Stimulated activated CD4-positive, alpha-beta T cell treated with anti-CD3 and anti-CD28 coated beads, Interleukin-15, amount 100 ng/mL, for 48 hours (primary cell): ENCODE data around the gene RPSA.
A peak's percentile ranks its signal among the peaks of the same experiment; 100 is the strongest.
"Not testable (repeated sequence)": the region's sequence is repeated elsewhere in the genome, so short reads cannot be mapped to it uniquely, and the experiment has no call there.

ENCODE experiments used
- DNase-seq, 2 donors: peaks; one replicate each; pipeline ENCODE4 v3.0.0-alpha.2; 2020; ENCODE audit warnings: low read depth in 2 of 2

Gene RPSA

GRCh38 chr3:39419742-39420315 lies 13.3 kb downstream of the RPSA start:
- DNase-seq: no peak

GRCh38 chr3:39420543-39420942 lies 14.0 kb downstream of the RPSA start:
- DNase-seq: no peak

GRCh38 chr3:39423436-39423970 lies 17.0 kb downstream of the RPSA start:
- DNase-seq: no peak

DNA sequence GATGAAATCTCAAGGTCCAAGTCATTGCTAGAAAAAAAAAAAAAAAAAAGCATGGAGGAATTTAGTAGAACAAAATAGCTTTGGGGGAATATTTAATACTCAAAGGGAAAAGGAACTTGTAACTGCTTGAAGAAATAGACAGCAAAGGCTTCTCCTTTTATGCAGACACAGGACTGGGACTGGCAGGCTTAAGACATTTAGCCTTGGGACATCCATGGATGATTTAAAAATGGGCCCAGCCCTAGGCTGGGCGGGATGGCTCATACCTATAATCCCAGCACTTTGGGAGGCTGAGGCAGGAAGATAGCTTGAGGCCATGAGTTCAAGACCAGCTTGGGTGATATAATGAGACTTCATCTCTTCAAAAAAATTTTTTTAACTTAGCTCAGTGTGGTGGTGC lies 19.8 kb downstream of the RPSA start:
- DNase-seq: no peak

- no peak for DNase-seq
Observed at GRCh38 chr3:39427506-39427905, 21.0 kb downstream of the RPSA start.

DNA sequence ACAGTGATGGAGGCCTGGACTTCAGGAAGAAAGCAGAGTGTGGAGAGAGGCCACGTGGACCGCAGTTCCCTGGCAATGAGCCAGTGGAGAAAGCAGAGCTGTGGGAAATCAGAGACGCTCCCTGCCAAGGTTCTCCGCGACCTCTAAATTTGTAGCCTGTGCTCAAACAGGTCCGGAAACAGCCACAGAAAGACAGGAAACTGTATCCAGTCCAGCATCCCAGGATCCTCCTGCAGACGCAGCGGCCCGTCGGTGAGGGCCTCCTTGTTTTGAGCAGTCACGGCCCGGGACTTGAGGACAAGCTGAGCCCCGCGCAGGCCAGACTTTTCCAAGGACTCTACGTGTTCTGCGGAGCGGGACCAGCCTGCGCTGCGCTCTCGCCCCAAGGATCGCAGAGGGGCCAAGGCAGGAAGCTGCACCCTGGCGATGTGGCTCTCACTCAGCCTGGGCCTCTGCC lies 22.3 kb downstream of the RPSA start:
- DNase-seq: no peak

- no peak for DNase-seq
Observed at GRCh38 chr3:39429466-39429865, 22.9 kb downstream of the RPSA start.

DNA sequence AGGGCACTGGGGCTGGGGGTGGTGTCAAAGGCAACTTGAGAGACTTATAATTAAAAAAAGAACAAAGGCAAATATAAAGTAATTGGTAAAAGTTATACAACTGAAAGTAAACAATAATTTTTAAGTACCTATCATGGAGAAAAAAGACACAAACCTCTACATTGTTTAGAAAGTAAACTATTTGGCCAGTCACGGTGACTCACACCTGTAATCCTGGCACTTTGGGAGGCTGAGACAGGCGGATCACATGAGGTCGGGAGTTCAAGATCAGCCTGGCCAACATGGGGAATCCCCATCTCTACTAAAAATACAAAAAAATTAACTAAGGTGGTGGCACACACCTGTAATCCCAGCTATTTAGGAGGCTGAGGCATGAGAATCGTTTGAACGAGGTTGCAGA lies 25.8 kb downstream of the RPSA start:
- DNase-seq: no peak

- no peak for DNase-seq
Observed at GRCh38 chr3:39433642-39434041, 27.1 kb downstream of the RPSA start.

- no peak for DNase-seq
Observed at GRCh38 chr3:39434574-39434973, 28.1 kb downstream of the RPSA start.

GRCh38 chr3:39435006-39435748 lies 28.7 kb downstream of the RPSA start:
- no peak for DNase-seq

DNA sequence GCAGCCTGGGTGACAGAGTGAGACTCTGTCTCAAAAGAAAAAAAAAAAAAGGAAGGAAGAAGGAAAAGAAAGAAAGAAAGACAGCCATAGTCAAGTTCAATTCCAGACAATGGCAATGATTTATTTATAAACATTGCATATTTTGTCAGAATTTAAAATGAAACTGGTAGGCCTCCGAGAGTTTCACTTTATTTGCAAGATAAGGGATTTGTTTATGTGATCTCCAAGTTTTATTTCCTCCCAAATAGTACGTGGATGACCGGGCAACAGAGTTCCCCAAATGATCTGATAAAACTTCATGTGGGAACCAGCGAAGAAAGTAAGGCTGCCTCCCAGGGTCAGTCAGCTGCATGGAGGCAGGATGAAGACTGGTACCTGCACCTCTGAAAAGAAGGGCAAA lies 32.4 kb downstream of the RPSA start:
- no peak for DNase-seq

- no peak for DNase-seq
Observed at GRCh38 chr3:39440316-39440715, 33.8 kb downstream of the RPSA start.

DNA sequence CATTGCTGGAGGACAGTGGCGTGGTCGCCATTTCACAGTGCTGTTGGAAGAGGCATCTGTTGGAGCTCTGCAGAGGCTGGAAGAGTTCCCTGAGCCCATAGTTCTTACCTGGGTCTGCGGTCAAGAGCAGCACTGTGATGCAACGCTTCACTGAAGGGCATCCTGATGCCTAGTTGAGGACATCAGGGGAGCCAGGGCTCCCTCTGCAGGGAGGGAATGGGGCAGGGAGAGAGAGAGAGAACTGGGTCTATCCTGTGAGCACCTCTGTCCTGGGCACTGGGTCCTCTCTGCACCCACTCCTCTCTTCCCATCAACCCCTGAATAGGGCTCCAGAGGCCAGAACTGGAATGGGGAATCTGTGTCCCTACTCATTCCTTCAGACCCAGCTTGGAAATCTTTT lies 37.0 kb downstream of the RPSA start:
- no peak for DNase-seq

DNA sequence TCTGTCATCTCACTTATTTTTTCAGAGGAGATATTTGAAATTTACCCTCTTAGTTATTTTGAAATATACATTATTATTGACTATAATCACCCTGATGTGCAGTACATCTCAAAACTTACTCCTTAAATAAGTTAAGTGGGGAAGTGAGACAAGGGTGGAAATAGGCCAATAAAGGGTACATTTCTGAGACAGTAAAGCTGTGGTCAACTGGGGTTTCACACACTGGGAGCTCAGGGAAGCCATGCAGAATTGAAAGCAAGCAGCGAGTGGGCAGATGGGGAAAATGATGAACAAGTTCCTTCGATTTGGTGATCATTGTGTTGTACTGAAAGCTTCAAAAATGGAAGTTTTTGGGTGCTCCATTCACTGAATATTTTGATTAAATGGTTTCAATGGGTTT lies 39.4 kb downstream of the RPSA start:
- no peak for DNase-seq

DNA sequence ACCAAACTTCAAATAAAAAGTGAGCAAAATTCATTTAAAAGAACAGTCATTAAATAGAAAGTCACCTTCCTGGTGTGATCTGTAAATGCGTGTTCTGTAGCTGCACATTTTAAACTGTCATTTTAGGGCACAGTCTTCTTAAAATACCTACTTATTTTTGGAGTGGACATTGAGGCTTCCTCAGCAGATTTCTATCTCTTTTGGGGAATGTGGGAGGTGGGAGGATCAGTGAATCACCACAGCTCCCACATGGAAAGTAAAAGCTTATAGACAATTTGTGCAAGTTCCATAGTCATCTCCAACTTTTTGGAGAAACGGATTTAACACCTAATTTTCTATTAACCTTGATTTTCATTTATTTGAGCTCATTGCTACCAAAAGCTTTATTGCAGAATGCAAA lies 39.9 kb downstream of the RPSA start:
- DNase-seq: no peak

DNA sequence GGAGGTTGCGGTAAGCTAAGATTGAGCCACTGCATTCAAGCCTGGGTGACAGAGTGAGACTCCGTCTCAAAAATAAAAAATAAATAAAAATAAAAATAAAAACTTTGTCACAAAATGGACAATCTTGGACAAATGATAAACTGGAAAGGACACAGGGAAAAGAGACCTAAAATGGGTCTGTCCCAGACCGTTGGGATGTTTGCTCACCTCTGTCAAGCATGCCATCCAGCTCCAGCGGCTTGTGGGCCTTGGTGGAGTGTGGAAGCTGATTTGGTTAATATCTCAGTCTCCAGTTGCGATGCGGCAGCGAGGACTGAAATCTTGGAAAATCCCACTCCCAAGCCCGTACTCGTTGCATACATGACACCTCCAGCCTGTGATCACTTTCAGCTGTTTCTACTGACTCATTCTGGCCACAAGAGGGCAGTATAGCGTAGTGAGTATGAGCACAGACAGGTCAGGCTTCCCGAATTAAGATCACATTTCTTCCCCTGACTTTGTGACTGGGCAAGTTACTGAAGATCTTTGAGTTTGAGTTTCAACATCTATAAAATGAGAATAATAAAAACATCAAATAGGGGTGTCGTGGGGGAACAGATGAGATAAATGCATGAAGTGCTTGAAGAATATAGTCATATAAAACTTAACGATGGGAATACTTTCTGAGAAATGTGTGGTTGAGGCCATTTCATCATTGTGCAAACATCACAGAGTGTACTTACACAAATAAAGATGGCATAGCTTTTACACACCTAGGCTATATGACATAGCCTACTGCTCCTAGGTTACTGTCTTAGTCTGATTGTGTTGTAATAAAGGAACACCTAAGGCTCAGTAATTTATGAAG lies 41.3 kb downstream of the RPSA start:
- DNase-seq: peak; percentile 33 to 45

DNA sequence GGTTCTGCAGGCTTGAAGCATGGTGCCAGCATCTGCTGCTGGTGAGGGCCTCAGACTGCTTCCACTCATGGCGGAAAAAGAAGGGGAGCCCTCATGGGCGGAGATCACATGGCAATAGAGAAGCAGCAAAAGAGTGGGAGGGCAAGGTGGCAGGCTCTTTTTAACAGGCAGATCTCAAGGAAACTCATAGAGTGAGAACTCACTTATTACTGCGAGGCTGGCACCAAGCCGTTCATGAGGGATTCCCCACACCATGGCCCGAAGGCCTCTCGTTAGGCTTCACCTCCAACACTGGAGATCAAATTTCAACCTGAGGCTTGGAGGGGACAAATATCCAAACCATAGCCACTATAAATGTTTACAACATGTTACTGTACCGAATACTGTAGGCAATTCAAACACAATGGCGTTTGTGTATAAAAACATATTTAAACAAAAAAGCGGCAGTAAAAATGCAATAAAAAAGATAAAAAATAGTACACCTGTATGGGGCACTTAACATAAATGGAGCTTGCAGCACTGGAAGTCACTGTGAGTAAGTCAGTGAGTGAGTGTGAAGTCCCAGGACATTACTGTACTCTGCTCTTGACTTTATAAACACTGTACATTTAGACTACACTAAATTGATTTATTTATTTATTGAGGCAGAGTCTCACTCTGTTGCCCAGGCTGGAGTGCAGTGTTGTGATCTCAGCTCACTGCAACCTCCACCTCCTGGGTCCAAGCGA lies 42.1 kb downstream of the RPSA start:
- no peak for DNase-seq

DNA sequence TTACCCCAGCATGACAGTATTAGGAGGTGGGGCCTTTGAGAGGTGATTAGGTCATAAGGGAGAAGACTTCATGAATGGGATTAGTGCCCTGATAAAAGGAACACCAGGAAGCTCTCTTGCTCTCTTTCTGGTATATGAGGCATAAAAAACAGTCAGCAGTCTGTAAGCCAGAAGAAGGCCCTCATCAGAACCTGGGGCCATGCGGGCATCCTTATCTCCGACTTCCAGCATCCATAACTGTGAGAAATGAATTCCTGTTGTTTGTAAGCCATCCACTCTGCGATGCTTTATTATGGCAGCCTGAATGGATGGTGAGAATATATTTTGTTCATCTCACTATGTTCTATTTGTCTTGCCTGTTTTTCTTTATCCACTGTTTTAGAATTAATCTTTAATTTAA lies 43.3 kb downstream of the RPSA start:
- no peak for DNase-seq

GRCh38 chr3:39453134-39453533 lies 46.6 kb downstream of the RPSA start:
- no peak for DNase-seq

GRCh38 chr3:39453872-39454271 lies 47.4 kb downstream of the RPSA start:
- not testable (repeated sequence) for DNase-seq
